IMR-90 (cell line): ENCODE data around the gene LRTM1. TPM values are rescaled to one million over a fixed set of nuclear protein-coding genes. Genes with fewer than 3 reads are reported as not detected.

ENCODE experiments used
- ATAC-seq: fragments of 200-7000 bp; cut with Tn5 transposase; 2 replicates; pipeline ENCODE4 v1.9.1; 2020; ENCODE audit warnings: low read depth, mild to moderate bottlenecking, moderate library complexity
- BruUV-seq: library from RNA; stranded (reverse); fragments of 400-500 nt; replicated peaks from 2 replicates; lab custom pipeline; 2021; lab: Mats Ljungman, UMichigan
- CTCF ChIA-PET: fragments of 300-600 bp; formaldehyde crosslinking; extraction: SDS; loops from one replicate; lab custom pipeline; 2021; ENCODE audit warnings: antibody characterized with exemption; lab: Yijun Ruan, JAX
- POLR2A ChIA-PET: fragments of 300-600 bp; sonication (Branson Sonifier 250); formaldehyde crosslinking; loops from one replicate; lab custom pipeline; 2022; ENCODE audit warnings: antibody characterized with exemption; ENCODE audit not compliant: unreplicated experiment; lab: Charles Lee
- DNase-seq: peaks from one replicate; pipeline ENCODE4 v3.0.0; 2013
- H2AFZ ChIP-seq: replicated peaks from 2 replicates; pipeline ENCODE3; 2013; ENCODE audit warnings: low read length, mild to moderate bottlenecking; ENCODE audit not compliant: poor library complexity
- H2AK5ac ChIP-seq: 2 replicates; pipeline ENCODE4 v1.6.1; 2013; ENCODE audit warnings: low read depth, low read length, inconsistent platforms
- H2AK9ac ChIP-seq: replicated peaks from 2 replicates; pipeline ENCODE3; 2013; ENCODE audit warnings: mild to moderate bottlenecking, low read depth, low read length, moderate library complexity; ENCODE audit not compliant: poor library complexity
- H2BK120ac ChIP-seq: 2 replicates; pipeline ENCODE4 v1.6.1; 2013; ENCODE audit warnings: low read depth, low read length, inconsistent platforms
- H2BK15ac ChIP-seq: 3 replicates; pipeline ENCODE4 v1.6.1; 2013; ENCODE audit warnings: low read depth, low read length, inconsistent platforms
- H2BK20ac ChIP-seq: 2 replicates; pipeline ENCODE4 v1.6.1; 2013; ENCODE audit warnings: low read depth, mild to moderate bottlenecking, inconsistent platforms, low read length, moderate library complexity
- H2BK5ac ChIP-seq: 2 replicates; pipeline ENCODE4 v1.6.1; 2013; ENCODE audit warnings: mild to moderate bottlenecking, low read depth, low read length, inconsistent platforms; ENCODE audit not compliant: poor library complexity, severe bottlenecking
- H3K14ac ChIP-seq: replicated peaks from 2 replicates; pipeline ENCODE4 v1.6.1; 2013; ENCODE audit warnings: low read depth, low read length, inconsistent platforms
- H3K18ac ChIP-seq: 2 replicates; pipeline ENCODE4 v1.6.1; 2013; ENCODE audit warnings: low read depth, low read length, control low read depth
- H3K23ac ChIP-seq: 2 replicates; pipeline ENCODE4 v1.6.1; 2013; ENCODE audit warnings: low read depth, low read length, inconsistent platforms
- H3K27ac ChIP-seq: 2 replicates; pipeline ENCODE4 v1.5.1; 2013; ENCODE audit warnings: mild to moderate bottlenecking, control low read depth, low read length; ENCODE audit not compliant: insufficient read depth
- H3K27me3 ChIP-seq: 2 replicates; pipeline ENCODE4 v1.6.1; 2013; ENCODE audit warnings: low read length; ENCODE audit not compliant: control insufficient read depth, insufficient read depth
- H3K36me3 ChIP-seq: 2 replicates; pipeline ENCODE4 v1.6.1; 2013; ENCODE audit warnings: low read length, mixed read lengths; ENCODE audit not compliant: control insufficient read depth, insufficient read depth
- H3K4ac ChIP-seq: 2 replicates; pipeline ENCODE4 v1.6.1; 2013; ENCODE audit warnings: low read depth, low read length, inconsistent platforms
- H3K4me1 ChIP-seq: 2 replicates; pipeline ENCODE4 v1.6.1; 2013; ENCODE audit warnings: low read length, mixed read lengths; ENCODE audit not compliant: control insufficient read depth, insufficient read depth
- H3K4me2 ChIP-seq: 2 replicates; pipeline ENCODE4 v1.6.1; 2013; ENCODE audit warnings: low read depth, mild to moderate bottlenecking, control low read depth, low read length, moderate library complexity
- H3K4me3 ChIP-seq: 2 replicates; pipeline ENCODE4 v1.5.1; 2013; ENCODE audit warnings: low read depth, mild to moderate bottlenecking, control low read depth, low read length, moderate library complexity; ENCODE audit not compliant: insufficient read depth
- H3K56ac ChIP-seq: 2 replicates; pipeline ENCODE4 v1.6.1; 2013; ENCODE audit warnings: low read length, inconsistent platforms; ENCODE audit not compliant: insufficient read depth; ENCODE audit errors: extremely low read depth
- H3K79me1 ChIP-seq, 2 experiments: 2 replicates each; pipeline ENCODE4 v1.6.1; 2013; ENCODE audit warnings: low read length in 2 of 2, inconsistent platforms in 1 of 2, low read depth in 1 of 2
- H3K9ac ChIP-seq: 2 replicates; pipeline ENCODE4 v1.6.1; 2013; ENCODE audit warnings: low read depth, low read length, control low read depth
- H3K9me1 ChIP-seq: 2 replicates; pipeline ENCODE4 v1.6.1; 2013; ENCODE audit warnings: low read length, inconsistent platforms; ENCODE audit not compliant: insufficient read depth
- H3K9me3 ChIP-seq: 2 replicates; pipeline ENCODE4 v1.6.1; 2013; ENCODE audit warnings: low read length; ENCODE audit not compliant: control insufficient read depth, insufficient read depth
- H4K20me1 ChIP-seq: 2 replicates; pipeline ENCODE4 v1.6.1; 2013; ENCODE audit warnings: low read length, inconsistent platforms; ENCODE audit not compliant: insufficient read depth
- H4K5ac ChIP-seq: 2 replicates; pipeline ENCODE4 v1.6.1; 2013; ENCODE audit warnings: mild to moderate bottlenecking, low read depth, low read length, control low read depth
- H4K8ac ChIP-seq, 2 experiments: 2 replicates each; pipeline ENCODE4 v1.6.1; 2013; ENCODE audit warnings: low read depth in 2 of 2, low read length in 2 of 2, control low read depth in 1 of 2, inconsistent platforms in 1 of 2
- H4K91ac ChIP-seq: 2 replicates; pipeline ENCODE4 v1.6.1; 2013; ENCODE audit warnings: low read depth, low read length, inconsistent platforms; ENCODE audit not compliant: insufficient read depth
- BHLHE40 ChIP-seq: fragments of 150-350 bp; IDR thresholded peaks from 2 replicates; pipeline ENCODE4 v1.6.1; 2016; ENCODE audit warnings: mild to moderate bottlenecking, low read depth, low read length
- CEBPB ChIP-seq: IDR thresholded peaks from 2 replicates; pipeline ENCODE4 v1.6.1; 2012; ENCODE audit warnings: low read depth, low read length, improper control_type of control experiment
- CTCF ChIP-seq: conservative IDR thresholded peaks from 2 replicates; pipeline ENCODE4 v1.5.1; 2012; ENCODE audit warnings: mild to moderate bottlenecking, low read depth, low read length, improper control_type of control experiment
- MAFK ChIP-seq: IDR thresholded peaks from 2 replicates; pipeline ENCODE4 v1.6.1; 2012; ENCODE audit warnings: low read depth, low read length, improper control_type of control experiment
- MAZ ChIP-seq: IDR thresholded peaks from 2 replicates; pipeline ENCODE4 v1.6.1; 2012; ENCODE audit warnings: low read depth, mild to moderate bottlenecking, low read length, improper control_type of control experiment, moderate library complexity, borderline replicate concordance
- MXI1 ChIP-seq: IDR thresholded peaks from 2 replicates; pipeline ENCODE4 v1.6.1; 2012; ENCODE audit warnings: low read depth, mild to moderate bottlenecking, low read length, moderate library complexity, borderline replicate concordance
- NFE2L2 ChIP-seq: fragments of 150-350 bp; IDR thresholded peaks from 2 replicates; pipeline ENCODE4 v1.6.1; 2016; ENCODE audit warnings: low read depth, mild to moderate bottlenecking, low read length
- POLR2A ChIP-seq: IDR thresholded peaks from 2 replicates; pipeline ENCODE4 v1.6.1; 2012; ENCODE audit warnings: mild to moderate bottlenecking, low read depth, low read length
- RAD21 ChIP-seq: IDR thresholded peaks from 2 replicates; pipeline ENCODE4 v1.6.1; 2012; ENCODE audit warnings: low read length, improper control_type of control experiment
- RCOR1 ChIP-seq: IDR thresholded peaks from 2 replicates; pipeline ENCODE4 v1.6.1; 2012; ENCODE audit warnings: mild to moderate bottlenecking, low read length, improper control_type of control experiment; ENCODE audit not compliant: insufficient replicate concordance
- RFX5 ChIP-seq: IDR thresholded peaks from 2 replicates; pipeline ENCODE4 v1.8.0; 2012; ENCODE audit warnings: low read depth, mild to moderate bottlenecking, low read length, moderate library complexity
- WGBS, 2 experiments: methylation state at CpG; one replicate each; pipeline versions ENCODE4 v1.1.5 to v1.1.7; 2013; ENCODE audit warnings: missing lambda C conversion rate in 2 of 2; ENCODE audit not compliant: insufficient read length in 1 of 2; ENCODE audit errors: extremely low coverage in 2 of 2; 5-methylcytosine and 5-hydroxymethylcytosine counted together
- dilution Hi-C: fragments of 300-500 bp; cut with HindIII; formaldehyde crosslinking; loops from one replicate; pipeline ENCODE4 v1.14.3; 2018; ENCODE audit warnings: low sequenced_read_pairs; ENCODE audit not compliant: unreplicated experiment
- in situ Hi-C: fragments of 300-500 bp; cut with MboI; formaldehyde crosslinking; loops from 3 replicates; pipeline ENCODE4 v1.14.3; 2019; ENCODE audit warnings: low sequenced_read_pairs, inconsistent platforms, mixed read lengths
- intact Hi-C: fragments of 100-400 bp; cut with micrococcal nuclease; formaldehyde crosslinking; loops from 2 replicates; pipeline ENCODE4 v1.10.0; 2022
- polyA plus RNA-seq, 3 experiments: library from polyadenylated mRNA; depleted of rRNA; stranded (reverse); fragments of >200 nt; gene quantifications; 2 replicates each; pipeline ENCODE4 v1.2.3, GENCODE V29; 2012; ENCODE audit warnings: low replicate concordance in 1 of 3
- total RNA-seq: library from RNA; depleted of rRNA; stranded (reverse); fragments of >200 nt; gene quantifications from 2 replicates; pipeline ENCODE4 v1.2.3, GENCODE V29; 2012

Gene LRTM1
- total and polyA plus RNA-seq, 2 of the 4 experiments (the other 2 are of a cell fraction) = not detected

GRCh38 chr3:54917862-54918261 is 10.0 kb downstream of the LRTM1 start:
- CTCF ChIA-PET = no interaction called here
- no peaks in the 10 kb centered on the region for H3K79me1 ChIP-seq
- dilution Hi-C loops = no loop called here
- no peaks in the 10 kb centered on the region for H4K20me1 ChIP-seq
- H3K27ac ChIP-seq = no peak overlapping the region
- H3K18ac ChIP-seq = no peak overlapping the region
- H3K4me1 ChIP-seq = peaks cover 5% of the 10 kb centered on the region; the same call in 1 of the 2 replicates
- H3K4me2 ChIP-seq = no peak overlapping the region
- H3K4ac ChIP-seq = no peak overlapping the region
- no peak overlapping the region for H3K4me3 ChIP-seq
- H2BK5ac ChIP-seq = no peak overlapping the region
- no peaks in the 10 kb centered on the region for H3K36me3 ChIP-seq
- in situ Hi-C loops = no loop called here
- H2BK15ac ChIP-seq = no peak overlapping the region
- DNase-seq (no peak), ATAC-seq (no peak)
- H4K5ac ChIP-seq = no peak overlapping the region
- H4K91ac ChIP-seq = no peak overlapping the region
- no peak overlapping the region for H4K8ac ChIP-seq
- no peak overlapping the region for H2AK5ac ChIP-seq
- POLR2A ChIA-PET = no interaction called here
- no peak overlapping the region for H3K56ac ChIP-seq
- no peak overlapping the region for H3K14ac ChIP-seq
- H3K9me1 ChIP-seq = no peaks in the 10 kb centered on the region; the same call in 1 of the 2 replicates
- no peak overlapping the region for H3K9ac ChIP-seq
- no peak overlapping the region for H2AFZ ChIP-seq
- H2BK20ac ChIP-seq = no peak overlapping the region
- no peak overlapping the region for H2BK120ac ChIP-seq
- H3K9me3 ChIP-seq = no peaks in the 10 kb centered on the region
- TF ChIP-seq RAD21 (no peak), BHLHE40 (no peak), MAFK (no peak), NFE2L2 (no peak), CEBPB (no peak), MXI1 (no peak), RCOR1 (no peak), MAZ (no peak), RFX5 (no peak), CTCF (no peak), POLR2A (no peak)
- BruUV-seq = no TSS peak
- H3K27me3 ChIP-seq = no peaks in the 10 kb centered on the region
- H2AK9ac ChIP-seq = no peak overlapping the region
- intact Hi-C loops = no loop called here
- no CpG with 5 or more reads among the region's 4 CpGs for WGBS, 2 experiments
- H3K23ac ChIP-seq = no peak overlapping the region
